Measurements from ENCODE around the gene COL6A3.

The COL6A3 gene

GRCh38 chr2:237350597-237350996, 63.4 kb downstream of the COL6A3 start:
- Histone ChIP-seq H3K36me3 (replicated peaks) (peaks cover 99% of the 10 kb centered on the region), H3K4me3 (ENCODE audit: low read depth, low read length) (no peak overlapping the region), H3K27ac (no peak overlapping the region), H3K27me3 (replicated peaks) (no peaks in the 10 kb centered on the region)
- in situ Hi-C loops (cut with HindIII; ENCODE audit: low pct_ligation_motif_present, low sequenced_read_pairs): no loop called here
- DNase-seq: no peak
- no peak for TF ChIP-seq CTCF (IDR thresholded peaks at IDR 0.05; ENCODE audit: low read depth, low read length, missing control alignments)

DNA sequence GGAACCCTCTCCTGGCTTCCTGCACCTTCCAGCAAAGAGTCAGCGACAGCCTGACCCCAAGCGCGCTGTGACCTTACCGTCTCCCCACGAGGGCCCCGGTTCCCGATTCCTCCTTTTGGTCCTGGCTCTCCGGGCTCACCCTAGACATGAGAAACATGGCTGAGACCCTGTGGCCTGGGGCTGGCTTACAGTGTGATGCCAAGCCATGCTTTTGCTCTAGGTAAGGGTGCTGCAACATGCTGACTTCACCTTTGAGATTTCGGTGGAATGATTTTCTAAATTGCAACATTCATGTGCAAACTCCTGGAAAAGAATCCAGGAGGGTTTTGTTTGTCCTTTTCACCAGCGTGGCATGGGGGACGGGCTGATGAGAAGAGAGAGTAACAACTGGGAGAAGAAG, 63.9 kb downstream of the COL6A3 start:
- TF ChIP-seq CTCF (IDR thresholded peaks at IDR 0.05; ENCODE audit: low read depth, low read length, missing control alignments): no peak
- peaks cover 99% of the 10 kb centered on the region for H3K36me3 ChIP-seq (replicated peaks)
- DNase-seq: no peak
- no peak overlapping the region for H3K4me3 ChIP-seq (ENCODE audit: low read depth, low read length)
- in situ Hi-C loops (cut with HindIII; ENCODE audit: low pct_ligation_motif_present, low sequenced_read_pairs): no loop called here
- no peaks in the 10 kb centered on the region for H3K27me3 ChIP-seq (replicated peaks)
- no peak overlapping the region for H3K27ac ChIP-seq

DNA sequence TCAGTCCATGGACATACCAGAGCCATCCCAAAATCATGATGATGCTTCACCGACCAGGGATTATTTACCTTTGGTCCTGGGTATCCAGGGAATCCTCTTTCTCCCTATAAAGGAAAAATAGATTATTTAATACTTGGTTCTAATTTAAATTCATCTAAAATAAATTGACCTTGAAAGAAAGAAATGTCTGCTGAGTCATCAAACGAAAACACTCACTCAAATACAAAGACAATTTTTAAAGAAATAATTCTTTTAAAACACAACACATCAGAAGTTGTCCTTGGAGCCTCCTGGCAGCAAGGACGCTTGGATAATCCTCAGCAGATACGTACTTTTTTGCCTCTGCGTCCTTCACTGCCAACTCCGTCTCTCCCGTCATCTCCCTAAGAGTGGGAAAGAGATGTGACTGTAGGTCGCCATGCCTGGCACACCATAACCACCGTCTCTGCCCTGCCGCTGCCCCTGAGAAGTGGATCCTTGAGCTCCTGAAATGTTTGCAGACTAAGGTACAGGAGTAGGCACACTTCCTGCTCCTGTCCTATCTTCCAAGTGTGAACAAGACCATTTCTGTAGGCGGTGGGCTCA, 65.6 kb downstream of the COL6A3 start:
- Histone ChIP-seq H3K27me3 (replicated peaks) (no peaks in the 10 kb centered on the region), H3K27ac (no peak overlapping the region), H3K4me3 (ENCODE audit: low read depth, low read length) (no peak overlapping the region), H3K36me3 (replicated peaks) (peaks cover 98% of the 10 kb centered on the region)
- DNase-seq: no peak
- TF ChIP-seq CTCF (IDR thresholded peaks at IDR 0.05; ENCODE audit: low read depth, low read length, missing control alignments): no peak
- in situ Hi-C loops (cut with HindIII; ENCODE audit: low pct_ligation_motif_present, low sequenced_read_pairs): no loop called here

GRCh38 chr2:237345891-237346640, 67.9 kb downstream of the COL6A3 start:
- Histone ChIP-seq H3K27ac (peak overlapping the region; percentile 7), H3K4me3 (ENCODE audit: low read depth, low read length) (no peak overlapping the region), H3K36me3 (replicated peaks) (peaks cover 93% of the 10 kb centered on the region), H3K27me3 (replicated peaks) (no peaks in the 10 kb centered on the region)
- TF ChIP-seq CTCF (IDR thresholded peaks at IDR 0.05; ENCODE audit: low read depth, low read length, missing control alignments): no peak
- in situ Hi-C loops (cut with HindIII; ENCODE audit: low pct_ligation_motif_present, low sequenced_read_pairs): no loop called here
- DNase-seq: no peak

DNA sequence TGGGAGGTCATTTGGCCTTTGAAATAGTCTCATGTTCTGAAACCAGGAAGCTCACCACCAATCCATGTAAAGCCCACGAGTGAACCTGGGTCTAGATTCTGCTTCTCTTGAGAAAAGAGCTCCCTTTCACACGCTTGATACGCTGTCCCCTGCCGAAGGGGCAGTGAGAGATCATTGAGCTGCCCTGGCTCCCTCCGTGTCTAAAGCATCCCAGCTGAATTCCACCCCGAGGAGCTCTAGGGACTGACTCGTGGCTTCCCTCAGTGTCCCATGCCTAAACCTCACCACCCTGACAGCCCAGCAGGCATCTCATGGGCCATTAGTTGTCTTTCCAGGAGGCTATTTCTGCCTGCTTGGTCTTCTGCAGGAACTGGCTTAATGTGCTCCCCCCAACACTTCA, 68.6 kb downstream of the COL6A3 start:
- Histone ChIP-seq H3K27ac (peak overlapping the region; percentile 7), H3K36me3 (replicated peaks) (peaks cover 93% of the 10 kb centered on the region)
- in situ Hi-C loops (cut with HindIII; ENCODE audit: low pct_ligation_motif_present, low sequenced_read_pairs): no loop called here

More for the DNA sequence above, 68.6 kb downstream of the COL6A3 start:
- Histone ChIP-seq H3K4me3 (ENCODE audit: low read depth, low read length) (no peak overlapping the region), H3K27me3 (replicated peaks) (no peaks in the 10 kb centered on the region)
- DNase-seq: no peak
- no peak for TF ChIP-seq CTCF (IDR thresholded peaks at IDR 0.05; ENCODE audit: low read depth, low read length, missing control alignments)

Measured in brain microvascular endothelial cell (primary cell).